H1 (cell line): ENCODE data around the gene CCDC175. TPM values are rescaled to one million over a fixed set of nuclear protein-coding genes. Genes with fewer than 3 reads are reported as not detected.

Experiments used
- CTCF ChIA-PET: fragments of 300-600 bp; sonication (Branson Sonifier 250); formaldehyde crosslinking; loops from one replicate; lab custom pipeline; 2021; ENCODE audit not compliant: partially characterized antibody; lab: Charles Lee
- POLR2A ChIA-PET: fragments of 300-600 bp; sonication (Branson Sonifier 250); formaldehyde crosslinking; loops from one replicate; lab custom pipeline; 2021; ENCODE audit warnings: inconsistent platforms; ENCODE audit not compliant: partially characterized antibody; lab: Charles Lee
- DNase-seq, 2 experiments: peaks; one replicate each; pipeline versions ENCODE4 v3.0.0 to v3.0.0-alpha.2; 2010 to 2022; ENCODE audit warnings: low spot score in 2 of 2, low read depth in 1 of 2, mixed read lengths in 1 of 2
- FAIRE-seq: peaks from 2 replicates; lab custom pipeline; 2011; peaks lifted over from hg19 to GRCh38; lab: Jason Lieb, UNC
- H2AFZ ChIP-seq: 2 replicates; pipeline ENCODE4 v1.8.1; 2012; ENCODE audit warnings: low read length, inconsistent platforms
- H2AK5ac ChIP-seq: 2 replicates; pipeline ENCODE4 v1.6.1; 2013; ENCODE audit warnings: low read depth, low read length
- H2BK120ac ChIP-seq: replicated peaks from 2 replicates; pipeline ENCODE3; 2013; ENCODE audit warnings: low read depth, low read length, inconsistent platforms
- H2BK12ac ChIP-seq: 2 replicates; pipeline ENCODE4 v1.6.1; 2013; ENCODE audit warnings: low read depth, low read length
- H2BK15ac ChIP-seq: 2 replicates; pipeline ENCODE4 v1.6.1; 2013; ENCODE audit warnings: low read length
- H2BK20ac ChIP-seq: 2 replicates; pipeline ENCODE4 v1.6.1; 2013; ENCODE audit warnings: low read length
- H2BK5ac ChIP-seq: 2 replicates; pipeline ENCODE4 v1.6.1; 2013; ENCODE audit warnings: low read depth, low read length
- H3K14ac ChIP-seq: 2 replicates; pipeline ENCODE4 v1.6.1; 2013; ENCODE audit warnings: inconsistent platforms; ENCODE audit not compliant: insufficient read length
- H3K18ac ChIP-seq: 2 replicates; pipeline ENCODE4 v1.6.1; 2013; ENCODE audit warnings: low read length; ENCODE audit errors: extremely low read depth
- H3K23ac ChIP-seq: 2 replicates; pipeline ENCODE4 v1.6.1; 2013; ENCODE audit warnings: inconsistent platforms; ENCODE audit not compliant: insufficient read length
- H3K23me2 ChIP-seq: 2 replicates; pipeline ENCODE4 v1.6.1; 2013; ENCODE audit warnings: low read depth, low read length
- H3K27ac ChIP-seq: 2 replicates; pipeline ENCODE4 v1.6.1; 2011; ENCODE audit warnings: low read depth, low read length, inconsistent platforms
- H3K27me3 ChIP-seq, 4 experiments: replicated peaks in 1 of 4; 1 replicate in 1 of 4; 2 replicates in 3 of 4; pipeline versions ENCODE4 v1.6.1 to v1.8.1; 2011 to 2013; ENCODE audit warnings: low read length in 3 of 4, mild to moderate bottlenecking in 3 of 4, inconsistent platforms in 2 of 4, mixed read lengths in 2 of 4, moderate library complexity in 1 of 4; ENCODE audit not compliant: control insufficient read depth in 3 of 4, insufficient read depth in 3 of 4; ENCODE audit errors: extremely low read depth in 1 of 4
- H3K36me3 ChIP-seq, 4 experiments: 2 replicates each; pipeline versions ENCODE4 v1.6.1 to v1.8.1; 2011 to 2013; ENCODE audit warnings: mild to moderate bottlenecking in 4 of 4, low read length in 3 of 4, moderate library complexity in 2 of 4, control low read depth in 1 of 4, inconsistent platforms in 1 of 4; ENCODE audit not compliant: insufficient read depth in 4 of 4, control insufficient read depth in 2 of 4
- H3K4ac ChIP-seq: replicated peaks from 2 replicates; pipeline ENCODE3; 2013; ENCODE audit warnings: low read length, low read depth, mixed read lengths, inconsistent platforms; ENCODE audit not compliant: insufficient read length
- H3K4me1 ChIP-seq, 4 experiments: replicated peaks in 1 of 4; 1 replicate in 1 of 4; 2 replicates in 3 of 4; pipeline versions ENCODE4 v1.6.1 to v1.8.1; 2011 to 2013; ENCODE audit warnings: low read length in 3 of 4, inconsistent platforms in 2 of 4, mixed read lengths in 1 of 4; ENCODE audit not compliant: insufficient read depth in 4 of 4, control insufficient read depth in 3 of 4
- H3K4me2 ChIP-seq, 2 experiments: 2 replicates each; pipeline versions ENCODE4 v1.6.1 to v1.8.1; 2011 to 2013; ENCODE audit warnings: low read depth in 2 of 2, low read length in 2 of 2, control low read depth in 1 of 2, inconsistent platforms in 1 of 2, mild to moderate bottlenecking in 1 of 2; ENCODE audit not compliant: insufficient read depth in 1 of 2
- H3K4me3 ChIP-seq, 4 experiments: fragments of 200-600, 300-600 bp in 1 of 4; sonication (generic), shearing (Covaris generic), sonication (Bioruptor Twin) in 1 of 4; 2 replicates each; pipeline versions ENCODE4 v1.5.1 to v1.8.1; 2011 to 2016; ENCODE audit warnings: low read length in 4 of 4, low read depth in 3 of 4, control low read depth in 2 of 4, inconsistent platforms in 2 of 4, mild to moderate bottlenecking in 2 of 4, mixed read lengths in 1 of 4, moderate library complexity in 1 of 4; ENCODE audit not compliant: insufficient read depth in 2 of 4; ENCODE audit errors: extremely low read depth in 1 of 4
- H3K56ac ChIP-seq: replicated peaks from 2 replicates; pipeline ENCODE3; 2013; ENCODE audit warnings: low read depth, mild to moderate bottlenecking, mixed read lengths, low read length, inconsistent platforms; ENCODE audit not compliant: insufficient read length
- H3K79me1 ChIP-seq: 2 replicates; pipeline ENCODE4 v1.6.1; 2013; ENCODE audit warnings: low read depth, low read length, control low read depth
- H3K79me2 ChIP-seq, 2 experiments: 2 replicates each; pipeline versions ENCODE4 v1.6.1 to v1.8.1; 2012 to 2013; ENCODE audit warnings: low read length in 2 of 2, mild to moderate bottlenecking in 2 of 2, inconsistent platforms in 1 of 2; ENCODE audit not compliant: insufficient read depth in 2 of 2, control insufficient read depth in 1 of 2
- H3K9ac ChIP-seq, 4 experiments: replicated peaks in 1 of 4; 1 replicate in 1 of 4; 2 replicates in 3 of 4; pipeline versions ENCODE4 v1.6.1 to v1.8.1; 2011 to 2013; ENCODE audit warnings: low read depth in 3 of 4, low read length in 3 of 4, control low read depth in 2 of 4, mild to moderate bottlenecking in 2 of 4, moderate library complexity in 2 of 4, inconsistent platforms in 1 of 4; ENCODE audit errors: extremely low read depth in 1 of 4
- H3K9me3 ChIP-seq, 2 experiments: 2 replicates each; pipeline versions ENCODE4 v1.6.1 to v1.8.1; 2012 to 2013; ENCODE audit warnings: mild to moderate bottlenecking in 2 of 2, moderate library complexity in 2 of 2, control low read depth in 1 of 2, inconsistent platforms in 1 of 2, low read depth in 1 of 2, low read length in 1 of 2, mixed read lengths in 1 of 2; ENCODE audit not compliant: insufficient read depth in 2 of 2
- H4K20me1 ChIP-seq, 2 experiments: replicated peaks in 1 of 2; 2 replicates each; pipeline versions ENCODE3 to v1.8.1; 2011 to 2013; ENCODE audit warnings: inconsistent platforms in 2 of 2, low read length in 2 of 2, mild to moderate bottlenecking in 1 of 2; ENCODE audit not compliant: insufficient read depth in 2 of 2, control insufficient read depth in 1 of 2
- H4K5ac ChIP-seq: 2 replicates; pipeline ENCODE4 v1.6.1; 2013; ENCODE audit warnings: low read length, low read depth, mixed read lengths, inconsistent platforms; ENCODE audit not compliant: insufficient read length
- H4K8ac ChIP-seq: 2 replicates; pipeline ENCODE4 v1.8.0; 2013; ENCODE audit warnings: mild to moderate bottlenecking, moderate library complexity, low read length, inconsistent platforms; ENCODE audit not compliant: insufficient read depth; ENCODE audit errors: extremely low read depth
- H4K91ac ChIP-seq: replicated peaks from 2 replicates; pipeline ENCODE3; 2013; ENCODE audit warnings: low read length, mixed read lengths, inconsistent platforms; ENCODE audit not compliant: insufficient read length
- BCL11A ChIP-seq, 2 experiments: IDR thresholded peaks; one replicate each; pipeline ENCODE4 v1.6.1; 2011; ENCODE audit warnings: low read depth in 2 of 2, low read length in 2 of 2, mild to moderate bottlenecking in 2 of 2
- BRCA1 ChIP-seq: IDR thresholded peaks from 2 replicates; pipeline ENCODE4 v1.6.1; 2012; ENCODE audit warnings: low read depth, low read length, improper control_type of control experiment
- CEBPB ChIP-seq: IDR thresholded peaks from 2 replicates; pipeline ENCODE4 v1.6.1; 2012; ENCODE audit warnings: low read depth, low read length
- E2F6 ChIP-seq: IDR thresholded peaks from 2 replicates; pipeline ENCODE4 v1.6.1; 2012; ENCODE audit warnings: inconsistent platforms
- JUND ChIP-seq: IDR thresholded peaks from 2 replicates; pipeline ENCODE4 v1.6.1; 2011; ENCODE audit warnings: mild to moderate bottlenecking, improper control_type of control experiment, low read length
- KDM5A ChIP-seq: fragments of 200-600 bp; IDR thresholded peaks from 2 replicates; pipeline ENCODE4 v1.7.1; 2012; ENCODE audit warnings: mild to moderate bottlenecking, low read length, inconsistent platforms, mixed read lengths
- MAX ChIP-seq: IDR thresholded peaks from 2 replicates; pipeline ENCODE4 v1.6.1; 2012; ENCODE audit warnings: inconsistent platforms
- RNF2 ChIP-seq: fragments of 200-900, 300-1000 bp; sonication (generic); IDR thresholded peaks from 2 replicates; pipeline ENCODE4 v1.7.1; 2016; ENCODE audit warnings: borderline replicate concordance, low read depth, mild to moderate bottlenecking, antibody characterized with exemption, low read length; ENCODE audit not compliant: poor library complexity, severe bottlenecking; ENCODE audit errors: missing control alignments
- SUZ12 ChIP-seq: fragments of 200-600 bp; sonication (generic); IDR thresholded peaks from 2 replicates; pipeline ENCODE4 v1.6.1; 2012; ENCODE audit warnings: mild to moderate bottlenecking, inconsistent platforms, low read length, moderate library complexity, mixed read lengths
- TEAD4 ChIP-seq: IDR thresholded peaks from 2 replicates; pipeline ENCODE4 v1.6.1; 2012; ENCODE audit warnings: low read depth, low read length, inconsistent platforms, mixed read lengths
- WGBS, 2 experiments: shearing (Covaris generic) in 1 of 2; methylation state at CpG; one replicate each; pipeline versions ENCODE4 v1.1.6 to v1.1.7; 2013 to 2015; ENCODE audit warnings: low lambda C conversion rate in 2 of 2, mixed read lengths in 2 of 2, inconsistent platforms in 1 of 2, low coverage in 1 of 2, missing lambda C conversion rate in 1 of 2; ENCODE audit not compliant: insufficient replicate concordance in 2 of 2, insufficient coverage in 1 of 2, insufficient read length in 1 of 2; ENCODE audit errors: extremely low coverage in 1 of 2, missing lambda C conversion rate in 1 of 2; 5-methylcytosine and 5-hydroxymethylcytosine counted together
- polyA plus RNA-seq, 7 experiments: library from polyadenylated mRNA; depleted of rRNA in 3 of 7; stranded (reverse) in 5 of 7; unstranded in 2 of 7; fragments of >200 nt in 5 of 7; fragments of 200-250 nt in 2 of 7; gene quantifications; 1 replicate in 5 of 7; 2 replicates in 1 of 7; 4 replicates in 1 of 7; pipeline versions ENCODE4 v1.2.1 to v1.2.3, GENCODE V29; 2011 to 2013; ENCODE audit warnings: missing spikeins in 2 of 7, mixed read lengths in 2 of 7
- total RNA-seq: library from RNA; stranded (reverse); fragmentation: NEBNext Ultra II Directional; extraction: Animal tissue kit (Norgen Biotek cat#: 25700); gene quantifications from 2 replicates; pipeline ENCODE4 v1.2.1, GENCODE V29; 2021

Gene CCDC175
- total and polyA plus RNA-seq, 2 of the 8 experiments (the other 6 are each of a cell fraction or from before 2014, with no cell fraction given) = 0.19 TPM; not detected in 1

GRCh38 chr14:59463787-59464485 lies 112.7 kb downstream of the CCDC175 start:
- no peak overlapping the region for H3K9ac ChIP-seq
- no peaks in the 10 kb centered on the region for H3K9me3 ChIP-seq
- peak overlapping the region; percentile 82 for H3K4ac ChIP-seq
- H2BK5ac ChIP-seq = no peak overlapping the region
- H3K56ac ChIP-seq = no peak overlapping the region
- no peak overlapping the region for H2BK20ac ChIP-seq
- H2BK120ac ChIP-seq = no peak overlapping the region
- peaks cover 15% of the 10 kb centered on the region; the same call in 1 of the 2 replicates for H3K23me2 ChIP-seq
- no peaks in the 10 kb centered on the region for H3K36me3 ChIP-seq
- no peak overlapping the region for H2AK5ac ChIP-seq
- peak overlapping the region; percentile 87; the same call in 1 of the 2 replicates for H2BK12ac ChIP-seq
- H3K79me1 ChIP-seq = no peaks in the 10 kb centered on the region
- ChIA-PET CTCF (interaction anchor here (0.8 to 2.6 kb wide), 4 partner anchors 9 to 113 kb away, joined by 3 to 11 read pairs (median 4); partner anchors contain the start of gene CCDC175), POLR2A (interaction anchor here (1.0 to 1.8 kb wide), 4 partner anchors 10 to 29 kb away, joined by 3 to 6 read pairs (median 6); partner anchors contain the start of genes JKAMP and L3HYPDH)
- peaks cover 0 to 7% of the 10 kb centered on the region in 2 experiments for H4K20me1 ChIP-seq
- H3K18ac ChIP-seq = peak overlapping the region; percentile 48
- no peak overlapping the region for H3K23ac ChIP-seq
- peak overlapping the region; percentile 75 to 97 for H3K4me2 ChIP-seq
- H3K4me3 ChIP-seq = peak overlapping the region; percentile 46 to 74 (median 53)
- no peak overlapping the region for H4K5ac ChIP-seq
- H2BK15ac ChIP-seq = no peak overlapping the region
- H3K27ac ChIP-seq = no peak overlapping the region
- H2AFZ ChIP-seq = peak overlapping the region; percentile 91; the same call in 1 of the 2 replicates
- H3K4me1 ChIP-seq = peaks cover 0 to 10% (median 4%) of the 10 kb centered on the region in 4 experiments; a peak in 4 of 7 replicates
- 15% methylated on average over 53 of the region's 60 CpGs; no CpG with 5 or more reads in 1 of the 2 experiments for WGBS, 2 experiments
- peak overlapping the region; percentile 63 for H4K8ac ChIP-seq
- no peak for FAIRE-seq
- H4K91ac ChIP-seq = no peak overlapping the region
- no peak overlapping the region for H3K14ac ChIP-seq
- peaks cover 0 to 23% (median 13%) of the 10 kb centered on the region in 4 experiments; a peak in 6 of 7 replicates for H3K27me3 ChIP-seq
- DNase-seq = peak in 1 of 2 experiments; percentile 66
- H3K79me2 ChIP-seq = no peaks in the 10 kb centered on the region
- TF ChIP-seq CEBPB (no peak), E2F6 (peak; percentile 63), MAX (peak; percentile 78), SUZ12 (peak; percentile 60; the same call in 1 of the 2 replicates), BCL11A (IDR thresholded peaks at IDR 0.05; ENCODE audit: low read depth in 2 of 2, low read length in 2 of 2) (no peak), KDM5A (no peak), BRCA1 (no peak), TEAD4 (peak; percentile 43; the same call in 1 of the 2 replicates), JUND (no peak), RNF2 (no peak)
